OCI-LY7 (cell line): ENCODE measurements around the gene SMTNL2.

Source experiments
- CTCF ChIP-seq: fragments of 200-600 bp; sonication (generic); conservative IDR thresholded peaks from 2 replicates; pipeline ENCODE4 v1.5.1; 2014; ENCODE audit warnings: mild to moderate bottlenecking, antibody characterized with exemption, low read length, moderate library complexity, mixed read lengths
- EZH2phosphoT487 ChIP-seq: fragments of 200-600 bp; sonication (generic); IDR thresholded peaks from 2 replicates; pipeline ENCODE4 v1.6.1; 2018; ENCODE audit warnings: low read depth, borderline replicate concordance, mild to moderate bottlenecking, mixed run types, antibody characterized with exemption, low read length, moderate library complexity, mixed read lengths

GRCh38 chr17:4569591-4569990 lies 14.7 kb upstream of the SMTNL2 start:
- no peak for TF ChIP-seq CTCF
- no peak for TF ChIP-seq EZH2phosphoT487
